ENCODE results near the gene SOX4. TPM values are rescaled to one million over a fixed set of nuclear protein-coding genes. Genes with fewer than 3 reads are reported as not detected.

The SOX4 gene
- total and polyA plus RNA-seq, 2 donors (not counting 3 experiments of a cell fraction or from before 2014, with no cell fraction given), result 20.4 to 121 TPM

- Histone ChIP-seq H3K9me3 (replicated peaks; ENCODE audit: control insufficient read depth, insufficient read depth, low read length) (no peaks in the 10 kb centered on the region), H3K79me2 (ENCODE audit: control insufficient read depth, insufficient read depth, low read length) (peaks cover 12% of the 10 kb centered on the region), H3K27me3 (ENCODE audit: control insufficient read depth in 2 of 2, insufficient read depth in 2 of 2, low read length in 2 of 2) (no peaks in the 10 kb centered on the region), H3K9me1 (replicated peaks; ENCODE audit: control insufficient read depth, extremely low read depth, insufficient read depth, low read length) (no peaks in the 10 kb centered on the region), H2AFZ (ENCODE audit: low read depth, low read length) (no peak overlapping the region), H4K20me1 (replicated peaks; ENCODE audit: control insufficient read depth, extremely low read depth, insufficient read depth, low read length) (peaks cover 5% of the 10 kb centered on the region), H3K9ac (replicated peaks; ENCODE audit: extremely low read depth, insufficient read depth, low read length) (no peak overlapping the region), H3K4me2 (ENCODE audit: insufficient read depth, low read length) (no peak overlapping the region), H3K4me1 (ENCODE audit: control insufficient read depth, extremely low read depth, insufficient read depth, low read length) (peaks cover 16% of the 10 kb centered on the region), H3K27ac (ENCODE audit: insufficient read depth, low read depth, low read length) (no peak overlapping the region), H3K36me3 (ENCODE audit: control insufficient read depth in 2 of 2, extremely low read depth in 1 of 2, insufficient read depth in 2 of 2, low read length in 2 of 2) (peaks cover 0 to 10% of the 10 kb centered on the region in 2 experiments), H3K4me3 (replicated peaks in 1 of 3; ENCODE audit: insufficient read depth in 1 of 3, low read depth in 1 of 3, low read length in 3 of 3) (no peak overlapping the region)
- FAIRE-seq, result peak; percentile 73
- TF ChIP-seq MAX (IDR thresholded peaks at IDR 0.05; ENCODE audit: insufficient read depth, insufficient read length) (no peak), GATA2 (IDR thresholded peaks at IDR 0.05; ENCODE audit: insufficient read depth, insufficient read length, low read depth, low read length) (no peak), JUN (IDR thresholded peaks at IDR 0.05; ENCODE audit: borderline replicate concordance, insufficient read depth, insufficient read length, low read depth) (no peak), CTCF (IDR thresholded peaks at IDR 0.05; ENCODE audit: extremely low read depth in 1 of 2, insufficient read depth in 1 of 2, low read depth in 1 of 2, low read length in 2 of 2) (no peak), POLR2A (IDR thresholded peaks at IDR 0.05; ENCODE audit: low read depth, low read length) (no peak), EZH2 (IDR thresholded peaks at IDR 0.05; ENCODE audit: borderline replicate concordance, low read depth, low read length, severe bottlenecking) (no peak), MYC (IDR thresholded peaks at IDR 0.05; ENCODE audit: low read depth, low read length) (no peak), FOS (IDR thresholded peaks at IDR 0.05; ENCODE audit: borderline replicate concordance, insufficient read depth, low read length) (no peak), POLR2AphosphoS5 (IDR thresholded peaks at IDR 0.05; ENCODE audit: insufficient read depth, low read depth, low read length) (no peak)
- no TSS peak for BruUV-seq (replicated peaks)
- intact Hi-C loops (cut with micrococcal nuclease), result loop anchor here (5.0 kb wide), 1 partner anchor 1304 kb away; no protein-coding TSS in a partner anchor
- peak; percentile 86 for DNase-seq (ENCODE audit: low read depth, low spot score)
- POLR2A ChIA-PET, result no interaction called here
- dilution Hi-C loops (cut with MboI; ENCODE audit: extremely low pct_ligation_motif_present, low sequenced_read_pairs), result no loop called here
- CTCF ChIA-PET, result interaction anchor here (1.2 kb wide), 1 partner anchor 8 kb away, joined by 3 read pairs; no protein-coding TSS in a partner anchor
Observed at GRCh38 chr6:21603082-21603952, 9.8 kb downstream of the SOX4 start.

Data from endothelial cell of umbilical vein (primary cell).